ENCODE data around the gene OSBP. TPM values are rescaled to one million over a fixed set of nuclear protein-coding genes. Genes with fewer than 3 reads are reported as not detected.

The OSBP gene
- total RNA-seq, 1 experiment from 2014 or later: 45.4 TPM

- no peak for TF ChIP-seq PRDM15 (CRISPR knock-in tag; IDR thresholded peaks at IDR 0.05)
- no peak for TF ChIP-seq CTCF (IDR thresholded peaks at IDR 0.05)
- no peak for TF ChIP-seq NFATC4 (CRISPR knock-in tag; IDR thresholded peaks at IDR 0.05)
- no peak for TF ChIP-seq TEAD1 (CRISPR knock-in tag; IDR thresholded peaks at IDR 0.05)
- no peak for TF ChIP-seq SP1 (CRISPR knock-in tag; conservative IDR thresholded peaks at IDR 0.05)
- no peak for TF ChIP-seq E2F5 (CRISPR knock-in tag; IDR thresholded peaks at IDR 0.05)
These were observed 63.7 kb downstream of the OSBP start (continued) for GRCh38 chr11:59551659-59552521.

- TF ChIP-seq EMX1 (CRISPR knock-in tag; IDR thresholded peaks at IDR 0.05): 0 out of 2 replicates have a peak, but pooled peaks have one; percentile 41
- no peak for TF ChIP-seq ZNF263 (CRISPR knock-in tag; IDR thresholded peaks at IDR 0.05; ENCODE audit: low read depth)
- 0 out of 2 replicates have a peak, but pooled peaks have one; percentile 5 for TF ChIP-seq SP1 (CRISPR knock-in tag; conservative IDR thresholded peaks at IDR 0.05)
- peak; percentile 54 for TF ChIP-seq HMGXB4 (CRISPR knock-in tag; IDR thresholded peaks at IDR 0.05)
- TF ChIP-seq GABPB1 (CRISPR knock-in tag; IDR thresholded peaks at IDR 0.05): peak; percentile 42; the same call in 1 of the 2 replicates
These were observed 64.5 kb downstream of the OSBP start for GRCh38 chr11:59550842-59551658.

GRCh38 chr11:59550368-59550841, 65.2 kb downstream of the OSBP start:
- CTCF ChIA-PET: interaction anchor here (0.6 to 2.8 kb wide), 5 partner anchors 8 to 1879 kb away, joined by 3 to 28 read pairs (median 4); no protein-coding TSS in a partner anchor
- H3K9me3 Mint-ChIP-seq: no peaks in the 10 kb centered on the region
- H3K27me3 Mint-ChIP-seq (ENCODE audit: low read depth): peaks cover 7% of the 10 kb centered on the region
- peak overlapping the region; percentile 86 for H3K4me3 Mint-ChIP-seq
- H3K4me1 Mint-ChIP-seq: peaks cover 20% of the 10 kb centered on the region
- DNase-seq (ENCODE audit: low spot score) (peak; percentile 94), ATAC-seq (peak; percentile 90)
- peak overlapping the region; percentile 89 for H3K27ac Mint-ChIP-seq
- H3K36me3 Mint-ChIP-seq: no peaks in the 10 kb centered on the region
- POLR2A ChIA-PET: interaction anchor here (1.4 kb wide), 1 partner anchor 65 kb away, joined by 4 read pairs; the partner anchor contains the start of gene OSBP
- TF ChIP-seq ETV6 (CRISPR knock-in tag; IDR thresholded peaks at IDR 0.05) (peak; percentile 69), ZNF121 (CRISPR knock-in tag; IDR thresholded peaks at IDR 0.05) (0 out of 2 replicates have a peak, but pooled peaks have one; percentile 4), FOXP4 (CRISPR knock-in tag; IDR thresholded peaks at IDR 0.05) (peak; percentile 49; the same call in 1 of the 2 replicates), AFF4 (CRISPR knock-in tag; IDR thresholded peaks at IDR 0.05; ENCODE audit: borderline replicate concordance) (no peak), HMGA2 (CRISPR knock-in tag; IDR thresholded peaks at IDR 0.05) (no peak)

More at GRCh38 chr11:59550842-59551658, 64.5 kb downstream of the OSBP start:
- CTCF ChIA-PET: interaction anchor here (0.6 to 2.8 kb wide), 2 partner anchors 14 to 17 kb away, joined by 3 to 28 read pairs; no protein-coding TSS in a partner anchor
- H3K27ac Mint-ChIP-seq: peak overlapping the region; percentile 89
- ATAC-seq (peak; percentile 7), DNase-seq (ENCODE audit: low spot score) (peak; percentile 80)
- no peaks in the 10 kb centered on the region for H3K36me3 Mint-ChIP-seq
- POLR2A ChIA-PET: interaction anchor here (1.4 kb wide), 1 partner anchor 65 kb away, joined by 4 read pairs; the partner anchor contains the start of gene OSBP
- H3K27me3 Mint-ChIP-seq (ENCODE audit: low read depth): peaks cover 7% of the 10 kb centered on the region
- peaks cover 20% of the 10 kb centered on the region for H3K4me1 Mint-ChIP-seq
- H3K4me3 Mint-ChIP-seq: peak overlapping the region; percentile 86
- H3K9me3 Mint-ChIP-seq: no peaks in the 10 kb centered on the region
